HG03571 (cell line): ENCODE measurements around the gene KCNMB1.

Experiments
- ATAC-seq: cut with Tn5 transposase; IDR thresholded peaks from one replicate; pipeline ENCODE4 v1.9.1; 2021; ENCODE audit not compliant: unreplicated experiment

Gene KCNMB1

GRCh38 chr5:170416526-170416925 is 27.4 kb upstream of the KCNMB1 start:
- no peak for ATAC-seq

- no peak for ATAC-seq
Measured at GRCh38 chr5:170414786-170415185, 25.6 kb upstream of the KCNMB1 start.

- no peak for ATAC-seq
Measured at GRCh38 chr5:170413897-170414296, 24.7 kb upstream of the KCNMB1 start.

GRCh38 chr5:170411100-170411499 is 21.9 kb upstream of the KCNMB1 start:
- no peak for ATAC-seq

GRCh38 chr5:170410401-170410800 is 21.2 kb upstream of the KCNMB1 start:
- no peak for ATAC-seq

- ATAC-seq = no peak
Measured at GRCh38 chr5:170408877-170409660, 19.9 kb upstream of the KCNMB1 start.

GRCh38 chr5:170408226-170408625 is 19.1 kb upstream of the KCNMB1 start:
- no peak for ATAC-seq

- ATAC-seq = no peak
Measured at GRCh38 chr5:170407062-170407461, 17.9 kb upstream of the KCNMB1 start.

- ATAC-seq = no peak
Measured at GRCh38 chr5:170405817-170406216, 16.6 kb upstream of the KCNMB1 start.

- no peak for ATAC-seq
Measured at GRCh38 chr5:170404398-170404797, 15.2 kb upstream of the KCNMB1 start.

GRCh38 chr5:170403675-170404074 is 14.5 kb upstream of the KCNMB1 start:
- no peak for ATAC-seq

GRCh38 chr5:170402508-170402907 is 13.3 kb upstream of the KCNMB1 start:
- ATAC-seq = no peak

GRCh38 chr5:170397059-170397458 is 7.9 kb upstream of the KCNMB1 start:
- ATAC-seq = no peak

GRCh38 chr5:170393958-170394357 is 4.8 kb upstream of the KCNMB1 start:
- ATAC-seq = no peak

- peak; percentile 52 for ATAC-seq
Measured at GRCh38 chr5:170393235-170393634, 4.1 kb upstream of the KCNMB1 start.

- ATAC-seq = no peak
Measured at GRCh38 chr5:170390472-170390871, 1.3 kb upstream of the KCNMB1 start.

GRCh38 chr5:170389550-170389892 is 354 bp upstream of the KCNMB1 start:
- ATAC-seq = no peak

GRCh38 chr5:170387775-170388639 is 1.2 kb downstream of the KCNMB1 start:
- ATAC-seq = no peak

- no peak for ATAC-seq
Measured at GRCh38 chr5:170386743-170387395, 2.3 kb downstream of the KCNMB1 start.

GRCh38 chr5:170383227-170383626 is 5.9 kb downstream of the KCNMB1 start:
- no peak for ATAC-seq

GRCh38 chr5:170382790-170383189 is 6.4 kb downstream of the KCNMB1 start:
- no peak for ATAC-seq
